Naive thymus-derived CD4-positive, alpha-beta T cell (primary cell): ENCODE data around the gene TMEM134. TPM values are rescaled to one million over a fixed set of nuclear protein-coding genes. Genes with fewer than 3 reads are reported as not detected.

Experiments
- ATAC-seq: fragments of 150-1000 bp; cut with Tn5 transposase; 2 replicates; pipeline ENCODE4 v1.10.0; 2021; ENCODE audit warnings: mild to moderate bottlenecking, moderate library complexity
- CTCF ChIA-PET: fragments of 350-600 bp; sonication (Branson Sonifier 250); formaldehyde crosslinking; loops from one replicate; lab custom pipeline; 2021; ENCODE audit warnings: antibody characterized with exemption; lab: Charles Lee
- POLR2A ChIA-PET: fragments of 350-600 bp; sonication (Branson Sonifier 250); formaldehyde crosslinking; loops from one replicate; lab custom pipeline; 2021; ENCODE audit warnings: antibody characterized with exemption, inconsistent platforms; lab: Charles Lee
- DNase-seq, 9 donors: peaks; one replicate each; pipeline versions ENCODE4 v3.0.0 to v3.0.0-alpha.2; 2020 to 2022; ENCODE audit warnings: mixed read lengths in 1 of 9
- H3K27ac ChIP-seq: one replicate; pipeline ENCODE4 v1.7.0; 2013; ENCODE audit warnings: mild to moderate bottlenecking, low read depth, low read length, moderate library complexity
- H3K27me3 ChIP-seq, 2 donors: one replicate each; pipeline ENCODE4 v1.7.0; 2013; ENCODE audit warnings: low read length in 2 of 2, mild to moderate bottlenecking in 2 of 2, moderate library complexity in 2 of 2; ENCODE audit not compliant: control insufficient read depth in 2 of 2, insufficient read depth in 2 of 2
- H3K36me3 ChIP-seq, 3 experiments: 1 replicate in 2 of 3; 2 replicates in 1 of 3; pipeline ENCODE4 v1.7.0; 2013; ENCODE audit warnings: low read length in 3 of 3, mild to moderate bottlenecking in 3 of 3, moderate library complexity in 1 of 3; ENCODE audit not compliant: insufficient read depth in 3 of 3, control insufficient read depth in 2 of 3
- H3K4me1 ChIP-seq, 2 donors: one replicate each; pipeline ENCODE4 v1.7.0; 2013; ENCODE audit warnings: low read length in 2 of 2, mild to moderate bottlenecking in 2 of 2, moderate library complexity in 1 of 2; ENCODE audit not compliant: control insufficient read depth in 2 of 2, insufficient read depth in 2 of 2
- H3K4me3 ChIP-seq: 2 replicates; pipeline ENCODE4 v1.7.0; 2013; ENCODE audit warnings: mild to moderate bottlenecking, low read length
- H3K9me3 ChIP-seq, 3 experiments: 1 replicate in 2 of 3; 2 replicates in 1 of 3; pipeline ENCODE4 v1.7.0; 2013; ENCODE audit warnings: low read length in 3 of 3; ENCODE audit not compliant: control insufficient read depth in 2 of 3
- H3K27ac Mint-ChIP-seq, 9 donors: one replicate each; pipeline ENCODE4 v1.8.0; 2020 to 2022; ENCODE audit warnings: mixed read lengths in 9 of 9, mild to moderate bottlenecking in 8 of 9, moderate library complexity in 5 of 9, inconsistent platforms in 2 of 9
- H3K27me3 Mint-ChIP-seq, 5 donors: one replicate each; pipeline ENCODE4 v1.8.0; 2021 to 2022; ENCODE audit warnings: mixed read lengths in 5 of 5, mild to moderate bottlenecking in 1 of 5
- H3K36me3 Mint-ChIP-seq, 5 donors: one replicate each; pipeline ENCODE4 v1.8.0; 2020 to 2022; ENCODE audit warnings: mixed read lengths in 5 of 5, mild to moderate bottlenecking in 3 of 5, inconsistent platforms in 1 of 5
- H3K4me1 Mint-ChIP-seq, 7 donors: one replicate each; pipeline ENCODE4 v1.8.0; 2020 to 2022; ENCODE audit warnings: mixed read lengths in 7 of 7, mild to moderate bottlenecking in 3 of 7, inconsistent platforms in 1 of 7
- H3K4me3 Mint-ChIP-seq, 10 donors: one replicate each; pipeline ENCODE4 v1.8.0; 2020 to 2022; ENCODE audit warnings: mild to moderate bottlenecking in 10 of 10, mixed read lengths in 10 of 10, moderate library complexity in 6 of 10, inconsistent platforms in 2 of 10
- H3K9me3 Mint-ChIP-seq, 11 donors: one replicate each; pipeline ENCODE4 v1.8.0; 2020 to 2022; ENCODE audit warnings: mixed read lengths in 11 of 11, mild to moderate bottlenecking in 4 of 11, inconsistent platforms in 1 of 11, moderate library complexity in 1 of 11
- intact Hi-C, 2 donors: fragments of 100-400 bp; cut with micrococcal nuclease; formaldehyde crosslinking; loops; one replicate each; pipeline ENCODE4 v1.15.1; 2023
- polyA plus RNA-seq, 2 donors: library from polyadenylated mRNA; unstranded; fragments of 300-500 nt; fragmentation: Illumina TruSeq; gene quantifications; one replicate each; pipeline ENCODE4 v1.2.3, GENCODE V29; 2021
- total RNA-seq, 6 experiments: library from RNA in 5 of 6; stranded (reverse) in 5 of 6; gene quantifications; 1 replicate in 5 of 6; 2 replicates in 1 of 6; pipeline ENCODE4 v1.2.3 and lab custom pipeline; 2021 to 2026

TMEM134 gene
- total and polyA plus RNA-seq, 7 experiments from 2014 or later: 52.4 to 143 (median 88.2) TPM

DNA sequence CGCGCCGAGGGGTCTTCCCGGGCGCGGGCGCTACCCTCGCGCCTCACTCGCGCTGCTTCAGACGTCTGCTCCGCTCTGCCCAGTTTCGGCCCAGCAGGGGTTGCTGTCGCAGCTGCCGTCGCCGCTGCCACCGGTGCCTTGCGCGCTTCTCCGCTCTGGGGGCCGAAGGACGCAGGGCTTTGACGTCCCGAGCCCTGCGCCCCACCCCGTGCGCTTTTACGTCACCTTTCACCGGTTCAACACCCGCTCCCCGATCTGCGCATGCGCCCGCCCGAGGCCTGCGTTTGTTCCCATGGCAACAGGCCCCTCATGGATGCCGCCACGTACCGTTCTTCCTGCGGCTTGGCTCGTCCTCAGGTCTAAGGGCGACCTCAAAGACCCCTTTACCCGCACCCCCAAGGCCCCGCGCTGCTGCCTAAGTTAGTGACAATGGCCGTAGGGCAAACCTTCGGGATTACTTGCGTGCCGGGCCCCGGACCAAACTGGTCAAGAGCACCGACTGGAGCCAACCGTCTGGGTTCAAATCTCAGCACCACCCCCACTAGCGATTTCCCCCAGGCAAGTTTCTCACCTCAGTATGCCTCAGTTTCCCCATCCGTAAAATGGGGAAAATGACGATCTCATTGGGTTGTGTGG is 39.6 kb upstream of the TMEM134 start:
- Mint-ChIP-seq H3K36me3 (peaks cover 0 to 11% (median 0%) of the 10 kb centered on the region in 5 donors), H3K4me1 (peaks cover 26 to 39% (median 31%) of the 10 kb centered on the region in 7 donors), H3K4me3 (peak overlapping the region; percentile 86 to 95 (median 90)), H3K27me3 (peaks cover 0 to 19% (median 0%) of the 10 kb centered on the region in 5 donors), H3K27ac (peak overlapping the region; percentile 87 to 98 (median 96)), H3K9me3 (peaks cover 0 to 5% (median 0%) of the 10 kb centered on the region in 11 donors)
- peaks cover 0 to 9% (median 0%) of the 10 kb centered on the region in 3 experiments for H3K36me3 ChIP-seq
- H3K4me1 ChIP-seq: peaks cover 34 to 37% of the 10 kb centered on the region in 2 donors
- peak; percentile 98 to 100 (median 99) for DNase-seq
- H3K27ac ChIP-seq: peak overlapping the region; percentile 96
- ChIA-PET CTCF (interaction anchor here (1.0 to 1.1 kb wide), 2 partner anchors 89 to 120 kb away, joined by 3 to 4 read pairs; no protein-coding TSS in a partner anchor), POLR2A (interaction anchor here (0.6 to 2.4 kb wide), 12 partner anchors 22 to 665 kb away, joined by 3 to 14 read pairs (median 4); partner anchors contain the start of genes AIP, POLD4, PPP1CA and RAD9A)
- intact Hi-C loops: loop anchor here (1.0 to 5.0 kb wide), 18 partner anchors 39 to 1191 kb away; partner anchors contain the start of genes NDUFV1 (in 2 of the 2), RPS6KB2 (in 2 of the 2), ANKRD13D (in 1 of the 2) and CD248 (in 1 of the 2)
- H3K4me3 ChIP-seq: peak overlapping the region; percentile 91
- H3K9me3 ChIP-seq: no peaks in the 10 kb centered on the region
- H3K27me3 ChIP-seq: no peaks in the 10 kb centered on the region
- ATAC-seq: peak; percentile 62

DNA sequence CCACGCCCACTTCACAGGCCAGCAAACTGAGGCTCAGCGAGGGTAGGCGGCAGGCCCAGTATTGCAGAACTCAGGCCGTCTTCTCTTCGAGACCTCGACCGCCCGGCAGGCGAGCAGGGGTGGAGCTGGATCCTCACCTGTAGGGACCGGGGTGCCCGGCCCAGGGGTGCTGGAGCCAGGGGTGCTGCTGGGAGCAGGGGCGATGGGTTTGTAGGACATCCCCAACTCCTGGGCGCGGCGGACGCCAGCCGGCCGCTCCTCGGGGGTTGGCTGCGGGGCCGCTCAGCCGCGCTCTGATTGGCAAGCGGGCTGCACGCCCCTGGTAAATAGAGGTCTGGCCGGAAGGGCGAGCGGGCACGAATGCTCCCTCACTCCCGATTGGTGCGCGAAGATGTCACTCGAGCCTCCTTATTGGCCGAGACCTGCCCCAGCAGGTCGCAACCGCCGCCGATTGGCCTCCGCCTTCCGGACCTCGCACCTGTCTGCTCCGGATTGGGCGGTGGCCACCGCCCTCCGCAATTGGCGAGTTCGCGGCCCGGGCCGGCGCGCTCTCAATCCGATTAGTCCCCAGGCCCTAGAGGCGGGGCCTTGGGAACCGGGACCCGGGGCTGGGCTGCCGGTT is 38.9 kb upstream of the TMEM134 start, which contains the start of gene CDK2AP2:
TSS of gene CDK2AP2 (minus strand) at position 299 of the 622 bp plus-strand sequence. CDS start at position 219, 80 bp downstream.
- peak in 8 of 9 donors; percentile 89 to 97 (median 96) for DNase-seq

DNA sequence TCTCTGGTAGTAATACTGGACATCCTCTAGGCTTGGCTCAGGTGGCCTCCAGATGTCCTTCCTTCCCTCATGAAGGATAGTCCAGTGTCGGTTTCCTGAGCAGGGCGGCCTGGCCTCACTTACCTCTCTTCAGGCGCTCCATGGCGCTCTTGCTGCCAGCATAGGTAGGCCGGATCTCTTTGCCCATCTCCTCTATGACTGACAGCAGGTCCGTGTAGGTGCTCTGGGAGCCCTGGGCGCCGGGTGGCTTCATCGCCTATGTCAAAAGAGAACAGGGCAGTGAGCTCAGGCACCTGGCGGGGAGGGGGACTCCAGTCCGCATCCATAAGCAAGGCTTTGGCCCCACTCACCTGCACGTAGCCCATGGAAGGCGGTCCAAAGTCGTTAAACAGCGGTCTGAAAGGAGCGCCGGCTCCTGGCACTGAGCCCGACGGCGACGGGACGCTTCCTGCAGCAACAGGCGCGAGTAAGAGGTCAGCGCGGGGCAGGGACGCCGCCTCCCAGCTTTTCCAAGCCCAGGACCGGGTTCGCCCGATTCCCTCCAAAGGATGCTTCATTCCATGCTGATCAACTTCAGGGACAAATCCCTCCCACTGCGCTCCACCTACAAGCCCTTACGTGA is 38.3 kb upstream of the TMEM134 start:
- no peaks in the 10 kb centered on the region for H3K27me3 ChIP-seq
- ChIA-PET POLR2A (interaction anchor here (0.6 to 2.4 kb wide), 14 partner anchors 21 to 299 kb away, joined by 3 to 14 read pairs (median 4); partner anchors contain the start of genes AIP, POLD4, PPP1CA and RAD9A), CTCF (interaction anchor here (1.0 to 1.1 kb wide), 2 partner anchors 87 to 118 kb away, joined by 3 to 4 read pairs; no protein-coding TSS in a partner anchor)
- no peaks in the 10 kb centered on the region for H3K9me3 ChIP-seq
- peaks cover 0 to 16% (median 0%) of the 10 kb centered on the region in 5 donors for H3K36me3 Mint-ChIP-seq
- peak overlapping the region; percentile 91 for H3K4me3 ChIP-seq
- peaks cover 40 to 45% of the 10 kb centered on the region in 2 donors for H3K4me1 ChIP-seq
- peaks cover 0 to 10% (median 0%) of the 10 kb centered on the region in 3 experiments for H3K36me3 ChIP-seq
- H3K4me3 Mint-ChIP-seq: peak overlapping the region; percentile 89 to 95 (median 90)
- DNase-seq (peak in 5 of 9 donors; percentile 8 to 36 (median 20)), ATAC-seq (no peak)
- peak overlapping the region; percentile 96 for H3K27ac ChIP-seq
- H3K27me3 Mint-ChIP-seq: peaks cover 0 to 12% (median 0%) of the 10 kb centered on the region in 5 donors
- H3K4me1 Mint-ChIP-seq: peaks cover 26 to 49% (median 41%) of the 10 kb centered on the region in 7 donors
- peaks cover 0 to 5% (median 0%) of the 10 kb centered on the region in 11 donors for H3K9me3 Mint-ChIP-seq
- intact Hi-C loops: loop anchor here (5.0 kb wide), 4 partner anchors 240 to 1190 kb away; partner anchors contain the start of genes CD248 (in 1 of the 2), GRK2 (in 1 of the 2) and RBM14 (in 1 of the 2)
- peak overlapping the region; percentile 77 to 98 (median 96) for H3K27ac Mint-ChIP-seq

More for the DNA sequence above, 38.9 kb upstream of the TMEM134 start, which contains the start of gene CDK2AP2:
- Mint-ChIP-seq H3K27me3 (peaks cover 0 to 18% (median 0%) of the 10 kb centered on the region in 5 donors), H3K4me3 (peak within 1 kb of the TSS; percentile 89 to 95 (median 90)), H3K27ac (peak within 1 kb of the TSS; percentile 87 to 98 (median 96)), H3K36me3 (peaks cover 0 to 14% (median 0%) of the 10 kb centered on the region in 5 donors), H3K4me1 (peaks cover 26 to 45% (median 36%) of the 10 kb centered on the region in 7 donors), H3K9me3 (peaks cover 0 to 5% (median 0%) of the 10 kb centered on the region in 11 donors)
- intact Hi-C loops: loop anchor here (1.0 to 5.0 kb wide), 18 partner anchors 39 to 1191 kb away; partner anchors contain the start of genes NDUFV1 (in 2 of the 2), RPS6KB2 (in 2 of the 2), ANKRD13D (in 1 of the 2) and CD248 (in 1 of the 2)
- peak within 1 kb of the TSS; percentile 96 for H3K27ac ChIP-seq
- H3K4me3 ChIP-seq: peak within 1 kb of the TSS; percentile 91
- POLR2A ChIA-PET: interaction anchor here (0.6 to 2.4 kb wide), 14 partner anchors 22 to 664 kb away, joined by 3 to 14 read pairs (median 4); partner anchors contain the start of genes AIP, POLD4, PPP1CA and RAD9A
- H3K27me3 ChIP-seq: no peaks in the 10 kb centered on the region
- peak; percentile 81 for ATAC-seq
- H3K4me1 ChIP-seq: peaks cover 40 to 43% of the 10 kb centered on the region in 2 donors
- no peaks in the 10 kb centered on the region for H3K9me3 ChIP-seq
- peaks cover 0 to 9% (median 0%) of the 10 kb centered on the region in 3 experiments for H3K36me3 ChIP-seq
- CTCF ChIA-PET: interaction anchor here (1.0 to 1.1 kb wide), 2 partner anchors 88 to 119 kb away, joined by 3 to 4 read pairs; no protein-coding TSS in a partner anchor

DNA sequence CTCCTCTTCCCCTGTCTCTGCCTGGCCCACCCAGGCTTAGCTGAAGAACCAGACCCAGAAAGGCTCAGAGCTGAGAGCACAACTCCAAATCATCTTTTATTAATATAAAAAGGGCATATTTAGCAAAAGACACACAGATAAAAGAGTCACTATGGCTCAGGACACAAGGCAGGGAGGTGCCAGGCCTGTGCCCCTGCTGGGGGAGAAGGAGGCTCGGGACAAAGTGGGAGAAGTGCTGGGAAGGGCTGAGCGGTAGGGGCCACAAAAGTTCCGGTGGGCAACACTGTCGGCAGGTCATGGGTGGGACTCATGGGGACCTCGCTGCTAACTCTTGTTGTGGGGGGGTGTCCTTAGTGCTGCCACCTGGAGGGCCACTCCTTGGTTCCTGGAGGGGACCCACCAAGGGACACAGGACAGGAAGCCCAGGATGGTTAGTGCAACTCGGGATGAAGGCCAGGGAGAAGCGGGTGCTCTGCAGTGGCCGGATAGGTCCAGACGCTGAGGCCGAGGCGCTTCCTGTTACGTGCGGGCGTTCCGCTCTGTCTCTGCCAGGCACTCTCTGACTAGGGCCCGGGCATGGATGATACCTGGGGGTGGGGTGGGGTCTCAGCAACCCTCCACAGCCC is 37.5 kb upstream of the TMEM134 start:
- DNase-seq: peak in 1 of 9 donors; percentile 29
- Mint-ChIP-seq H3K4me3 (peak overlapping the region; percentile 89 to 95 (median 90)), H3K27me3 (peaks cover 0 to 11% (median 0%) of the 10 kb centered on the region in 5 donors), H3K9me3 (peaks cover 0 to 5% (median 0%) of the 10 kb centered on the region in 11 donors), H3K27ac (peak overlapping the region; percentile 87 to 98 (median 96)), H3K36me3 (peaks cover 0 to 16% (median 0%) of the 10 kb centered on the region in 5 donors), H3K4me1 (peaks cover 26 to 49% (median 41%) of the 10 kb centered on the region in 7 donors)
- Histone ChIP-seq H3K27me3 (no peaks in the 10 kb centered on the region), H3K9me3 (no peaks in the 10 kb centered on the region), H3K4me3 (peak overlapping the region; percentile 81), H3K36me3 (peaks cover 0 to 18% (median 0%) of the 10 kb centered on the region in 3 experiments), H3K27ac (peak overlapping the region; percentile 96), H3K4me1 (peaks cover 40 to 45% of the 10 kb centered on the region in 2 donors)
- intact Hi-C loops: loop anchor here (1.0 to 5.0 kb wide), 12 partner anchors 22 to 1189 kb away; partner anchors contain the start of genes PTPRCAP (in 2 of the 2), CD248 (in 1 of the 2), GRK2 (in 1 of the 2) and POLD4 (in 1 of the 2)
- ChIA-PET POLR2A (interaction anchor here (0.6 to 5.0 kb wide), 14 partner anchors 22 to 387 kb away, joined by 3 to 40 read pairs (median 6); partner anchors contain the start of genes AIP, KDM2A, POLD4 and PPP1CA), CTCF (no interaction called here)
- ATAC-seq: no peak
